ENCODE results near the gene ZKSCAN3. TPM values are rescaled to one million over a fixed set of nuclear protein-coding genes. Genes with fewer than 3 reads are reported as not detected.
A peak's percentile ranks its signal among the peaks of the same experiment; 100 is the strongest.

Gene ZKSCAN3
- total RNA-seq, 1 experiment from 2014 or later = 6.2 TPM

DNA sequence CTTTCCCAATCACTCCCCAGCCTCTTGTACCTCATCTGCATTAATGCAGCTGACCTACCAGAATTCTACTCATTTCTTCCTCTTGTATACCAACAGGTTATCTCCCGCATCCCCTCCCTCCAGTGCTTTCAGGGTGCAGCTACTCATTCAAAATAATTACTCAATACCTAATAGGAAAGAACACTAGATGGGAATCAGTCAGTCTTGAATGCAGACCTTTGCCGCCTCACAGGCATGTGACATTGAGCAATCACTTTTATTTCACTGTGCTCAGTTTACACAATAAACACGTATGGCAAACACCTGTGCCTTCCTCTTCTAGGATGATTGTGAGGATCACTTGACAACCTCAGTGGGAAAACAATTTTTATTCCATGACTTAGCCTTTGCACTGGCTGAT lies 27.1 kb upstream of the ZKSCAN3 start:
- CTCF ChIA-PET = no interaction called here
- Histone ChIP-seq H3K79me2 (ENCODE audit: low read depth) (no peaks in the 10 kb centered on the region), H3K9me2 (ENCODE audit: insufficient read depth) (no peaks in the 10 kb centered on the region), H3F3A (ENCODE audit: insufficient read depth, low read depth) (no peaks in the 10 kb centered on the region), H3K4me1 (replicated peaks; ENCODE audit: insufficient read depth) (no peaks in the 10 kb centered on the region), H3K9me3 (ENCODE audit: insufficient read depth, low read depth) (peaks cover 12% of the 10 kb centered on the region), H3K27ac (no peak overlapping the region), H3K27me3 (ENCODE audit: insufficient read depth, low read depth) (no peaks in the 10 kb centered on the region), H3K36me3 (ENCODE audit: low read depth) (0 out of 2 replicates have a peak, but pooled peaks cover 8% of the 10 kb centered on the region), H4K20me1 (ENCODE audit: insufficient read depth) (no peaks in the 10 kb centered on the region), H3K4me3 (no peak overlapping the region), H3K4me2 (no peak overlapping the region), H2AFZ (no peak overlapping the region)
- DNase-seq = no peak
- TF ChIP-seq, protein P1, sequence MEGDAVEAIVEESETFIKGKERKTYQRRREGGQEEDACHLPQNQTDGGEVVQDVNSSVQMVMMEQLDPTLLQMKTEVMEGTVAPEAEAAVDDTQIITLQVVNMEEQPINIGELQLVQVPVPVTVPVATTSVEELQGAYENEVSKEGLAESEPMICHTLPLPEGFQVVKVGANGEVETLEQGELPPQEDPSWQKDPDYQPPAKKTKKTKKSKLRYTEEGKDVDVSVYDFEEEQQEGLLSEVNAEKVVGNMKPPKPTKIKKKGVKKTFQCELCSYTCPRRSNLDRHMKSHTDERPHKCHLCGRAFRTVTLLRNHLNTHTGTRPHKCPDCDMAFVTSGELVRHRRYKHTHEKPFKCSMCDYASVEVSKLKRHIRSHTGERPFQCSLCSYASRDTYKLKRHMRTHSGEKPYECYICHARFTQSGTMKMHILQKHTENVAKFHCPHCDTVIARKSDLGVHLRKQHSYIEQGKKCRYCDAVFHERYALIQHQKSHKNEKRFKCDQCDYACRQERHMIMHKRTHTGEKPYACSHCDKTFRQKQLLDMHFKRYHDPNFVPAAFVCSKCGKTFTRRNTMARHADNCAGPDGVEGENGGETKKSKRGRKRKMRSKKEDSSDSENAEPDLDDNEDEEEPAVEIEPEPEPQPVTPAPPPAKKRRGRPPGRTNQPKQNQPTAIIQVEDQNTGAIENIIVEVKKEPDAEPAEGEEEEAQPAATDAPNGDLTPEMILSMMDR (conservative IDR thresholded peaks at IDR 0.05) = no peak
- TF ChIP-seq EZH2 (IDR thresholded peaks at IDR 0.05; ENCODE audit: low read depth) = no peak
- POLR2A ChIA-PET (ENCODE audit: unreplicated experiment) = no interaction called here
- intact Hi-C loops (cut with micrococcal nuclease; ENCODE audit: unreplicated experiment) = no loop called here
- BruUV-seq (replicated peaks) = no TSS peak

GRCh38 chr6:28323813-28324424 lies 25.8 kb upstream of the ZKSCAN3 start:
- H3K9me2 ChIP-seq (ENCODE audit: insufficient read depth) = no peaks in the 10 kb centered on the region
- CTCF ChIA-PET = no interaction called here
- H3F3A ChIP-seq (ENCODE audit: insufficient read depth, low read depth) = no peaks in the 10 kb centered on the region
- TF ChIP-seq, protein P1 (conservative IDR thresholded peaks at IDR 0.05) = no peak
- TF ChIP-seq EZH2 (IDR thresholded peaks at IDR 0.05; ENCODE audit: low read depth) = no peak
- 0 out of 2 replicates have a peak, but pooled peaks cover 8% of the 10 kb centered on the region for H3K36me3 ChIP-seq (ENCODE audit: low read depth)
- no peaks in the 10 kb centered on the region for H3K4me1 ChIP-seq (replicated peaks; ENCODE audit: insufficient read depth)
- no peaks in the 10 kb centered on the region for H4K20me1 ChIP-seq (ENCODE audit: insufficient read depth)
- H3K4me3 ChIP-seq = no peak overlapping the region
- no peak overlapping the region for H2AFZ ChIP-seq
- POLR2A ChIA-PET (ENCODE audit: unreplicated experiment) = no interaction called here
- H3K27ac ChIP-seq = no peak overlapping the region
- H3K9me3 ChIP-seq (ENCODE audit: insufficient read depth, low read depth) = peaks cover 15% of the 10 kb centered on the region
- intact Hi-C loops (cut with micrococcal nuclease; ENCODE audit: unreplicated experiment) = no loop called here
- no peaks in the 10 kb centered on the region for H3K27me3 ChIP-seq (ENCODE audit: insufficient read depth, low read depth)
- no TSS peak for BruUV-seq (replicated peaks)
- no peak for DNase-seq
- no peaks in the 10 kb centered on the region for H3K79me2 ChIP-seq (ENCODE audit: low read depth)
- H3K4me2 ChIP-seq = no peak overlapping the region

GRCh38 chr6:28326371-28326948 lies 23.3 kb upstream of the ZKSCAN3 start:
- intact Hi-C loops (cut with micrococcal nuclease; ENCODE audit: unreplicated experiment) = no loop called here
- DNase-seq = no peak
- Histone ChIP-seq H3K4me2 (no peak overlapping the region), H3K27me3 (ENCODE audit: insufficient read depth, low read depth) (no peaks in the 10 kb centered on the region), H3K9me2 (ENCODE audit: insufficient read depth) (no peaks in the 10 kb centered on the region), H3K27ac (no peak overlapping the region), H3K4me3 (no peak overlapping the region), H3K79me2 (ENCODE audit: low read depth) (no peaks in the 10 kb centered on the region), H3K9me3 (ENCODE audit: insufficient read depth, low read depth) (peaks cover 15% of the 10 kb centered on the region), H2AFZ (no peak overlapping the region), H3K4me1 (replicated peaks; ENCODE audit: insufficient read depth) (no peaks in the 10 kb centered on the region), H3F3A (ENCODE audit: insufficient read depth, low read depth) (no peaks in the 10 kb centered on the region), H4K20me1 (ENCODE audit: insufficient read depth) (no peaks in the 10 kb centered on the region), H3K36me3 (ENCODE audit: low read depth) (0 out of 2 replicates have a peak, but pooled peaks cover 8% of the 10 kb centered on the region)
- TSS peak; percentile 15 for BruUV-seq (replicated peaks)
- no peak for TF ChIP-seq EZH2 (IDR thresholded peaks at IDR 0.05; ENCODE audit: low read depth)
- TF ChIP-seq, protein P1 (conservative IDR thresholded peaks at IDR 0.05) = no peak
- CTCF ChIA-PET = no interaction called here
- POLR2A ChIA-PET (ENCODE audit: unreplicated experiment) = no interaction called here

Measured in PC-9 (cell line).